Transverse colon (tissue), 4 donors: ENCODE data around the gene EEPD1.

Experiments
- EP300 ChIP-seq: sonication (generic); formaldehyde crosslinking; IDR thresholded peaks from one replicate; pipeline ENCODE4 v1.6.1; 2017; ENCODE audit warnings: antibody characterized with exemption, low read depth
- POLR2A ChIP-seq: fragments of 450-650 bp; IDR thresholded peaks from one replicate; pipeline ENCODE4 v1.6.1; 2016; ENCODE audit warnings: antibody characterized with exemption, mild to moderate bottlenecking, moderate library complexity
- POLR2AphosphoS5 ChIP-seq, 3 donors: sonication (generic); formaldehyde crosslinking; IDR thresholded peaks; one replicate each; pipeline ENCODE4 v1.6.1; 2016; ENCODE audit warnings: antibody characterized with exemption in 3 of 3
- TF ChIP-seq, protein P1 (sequence below), 5 experiments: fragments of 200-600 bp in 3 of 5; fragments of 450-650 bp in 2 of 5; sonication (generic) in 3 of 5; IDR thresholded peaks; 1 replicate in 2 of 5; 2 replicates in 3 of 5; pipeline ENCODE4 v1.5.1; 2016 to 2017; ENCODE audit warnings: antibody characterized with exemption in 5 of 5, inconsistent platforms in 3 of 5, mild to moderate bottlenecking in 2 of 5, moderate library complexity in 1 of 5

DNA sequence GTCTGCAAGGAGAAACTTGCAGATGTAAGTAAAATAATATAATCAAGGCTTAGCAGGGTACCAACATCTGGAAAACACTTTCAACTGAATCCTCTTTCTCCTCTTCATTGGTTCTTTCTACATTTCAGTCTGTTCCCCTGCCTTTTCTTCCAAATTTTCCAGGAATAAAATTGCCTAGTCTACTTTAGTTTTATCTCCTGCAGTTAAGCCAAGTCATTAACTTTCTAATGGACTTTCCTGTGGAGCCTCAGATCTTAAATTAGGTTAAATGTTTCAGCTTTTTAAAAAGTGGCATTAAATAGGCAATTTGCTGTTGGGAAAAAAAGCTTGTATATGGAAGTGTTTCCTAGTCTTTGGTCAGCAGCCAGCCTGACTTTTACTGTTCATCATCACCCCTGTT lies 70.8 kb downstream of the EEPD1 start:
- TF ChIP-seq, protein P1, sequence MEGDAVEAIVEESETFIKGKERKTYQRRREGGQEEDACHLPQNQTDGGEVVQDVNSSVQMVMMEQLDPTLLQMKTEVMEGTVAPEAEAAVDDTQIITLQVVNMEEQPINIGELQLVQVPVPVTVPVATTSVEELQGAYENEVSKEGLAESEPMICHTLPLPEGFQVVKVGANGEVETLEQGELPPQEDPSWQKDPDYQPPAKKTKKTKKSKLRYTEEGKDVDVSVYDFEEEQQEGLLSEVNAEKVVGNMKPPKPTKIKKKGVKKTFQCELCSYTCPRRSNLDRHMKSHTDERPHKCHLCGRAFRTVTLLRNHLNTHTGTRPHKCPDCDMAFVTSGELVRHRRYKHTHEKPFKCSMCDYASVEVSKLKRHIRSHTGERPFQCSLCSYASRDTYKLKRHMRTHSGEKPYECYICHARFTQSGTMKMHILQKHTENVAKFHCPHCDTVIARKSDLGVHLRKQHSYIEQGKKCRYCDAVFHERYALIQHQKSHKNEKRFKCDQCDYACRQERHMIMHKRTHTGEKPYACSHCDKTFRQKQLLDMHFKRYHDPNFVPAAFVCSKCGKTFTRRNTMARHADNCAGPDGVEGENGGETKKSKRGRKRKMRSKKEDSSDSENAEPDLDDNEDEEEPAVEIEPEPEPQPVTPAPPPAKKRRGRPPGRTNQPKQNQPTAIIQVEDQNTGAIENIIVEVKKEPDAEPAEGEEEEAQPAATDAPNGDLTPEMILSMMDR (IDR thresholded peaks at IDR 0.05): no peak
- TF ChIP-seq POLR2A: no peak
- TF ChIP-seq EP300: no peak
- no peak for TF ChIP-seq POLR2AphosphoS5 (IDR thresholded peaks at IDR 0.05)
